ENCODE results near the gene HOXB4. TPM values are rescaled to one million over a fixed set of nuclear protein-coding genes. Genes with fewer than 3 reads are reported as not detected.

Gene HOXB4
- total RNA-seq, 1 experiment from 2014 or later, result 4.3 TPM

- no peaks in the 10 kb centered on the region for H3K36me3 ChIP-seq (ENCODE audit: insufficient read depth, low read length)
- no peak overlapping the region for H3K27ac ChIP-seq (ENCODE audit: low read length)
- H4K20me1 ChIP-seq (ENCODE audit: insufficient read depth, low read depth, low read length), result no peaks in the 10 kb centered on the region
- no peaks in the 10 kb centered on the region for H3K9me2 ChIP-seq (replicated peaks; ENCODE audit: insufficient read depth, low read length)
- H3K9ac ChIP-seq (ENCODE audit: low read length), result no peak overlapping the region
- H3K4me1 ChIP-seq (ENCODE audit: low read length), result no peaks in the 10 kb centered on the region
- DNase-seq, result no peak
- no peaks in the 10 kb centered on the region for H3K27me3 ChIP-seq (ENCODE audit: low read length)
- H3K4me3 ChIP-seq (ENCODE audit: low read length), result no peak overlapping the region
- H3K9me3 ChIP-seq (ENCODE audit: low read length), result no peaks in the 10 kb centered on the region
- H3K4me2 ChIP-seq (ENCODE audit: low read depth, low read length, poor library complexity, severe bottlenecking), result no peak overlapping the region
- H3K79me2 ChIP-seq (ENCODE audit: low read length), result no peaks in the 10 kb centered on the region
- H2AFZ ChIP-seq (ENCODE audit: low read length), result no peak overlapping the region
These were observed 27.0 kb downstream of the HOXB4 start for GRCh38 chr17:48551214-48551555.

GRCh38 chr17:48550502-48551213 lies 27.5 kb downstream of the HOXB4 start:
- Histone ChIP-seq H3K4me3 (ENCODE audit: low read length) (no peak overlapping the region), H2AFZ (ENCODE audit: low read length) (no peak overlapping the region), H3K27ac (ENCODE audit: low read length) (no peak overlapping the region), H3K4me2 (ENCODE audit: low read depth, low read length, poor library complexity, severe bottlenecking) (no peak overlapping the region), H3K36me3 (ENCODE audit: insufficient read depth, low read length) (no peaks in the 10 kb centered on the region), H3K27me3 (ENCODE audit: low read length) (no peaks in the 10 kb centered on the region), H3K9me3 (ENCODE audit: low read length) (no peaks in the 10 kb centered on the region), H3K9me2 (replicated peaks; ENCODE audit: insufficient read depth, low read length) (no peaks in the 10 kb centered on the region), H3K9ac (ENCODE audit: low read length) (no peak overlapping the region), H3K4me1 (ENCODE audit: low read length) (no peaks in the 10 kb centered on the region), H3K79me2 (ENCODE audit: low read length) (no peaks in the 10 kb centered on the region), H4K20me1 (ENCODE audit: insufficient read depth, low read depth, low read length) (no peaks in the 10 kb centered on the region)
- DNase-seq, result no peak

- Histone ChIP-seq H3K4me1 (ENCODE audit: low read length) (no peaks in the 10 kb centered on the region), H3K9ac (ENCODE audit: low read length) (no peak overlapping the region), H3K79me2 (ENCODE audit: low read length) (no peaks in the 10 kb centered on the region)
These were observed 28.1 kb downstream of the HOXB4 start for GRCh38 chr17:48549914-48550501.

GRCh38 chr17:48549281-48549630 lies 28.9 kb downstream of the HOXB4 start:
- H4K20me1 ChIP-seq (ENCODE audit: insufficient read depth, low read depth, low read length), result no peaks in the 10 kb centered on the region
- H3K9ac ChIP-seq (ENCODE audit: low read length), result no peak overlapping the region
- no peak overlapping the region for H3K27ac ChIP-seq (ENCODE audit: low read length)
- no peaks in the 10 kb centered on the region for H3K27me3 ChIP-seq (ENCODE audit: low read length)
- no peak overlapping the region for H3K4me3 ChIP-seq (ENCODE audit: low read length)
- H3K79me2 ChIP-seq (ENCODE audit: low read length), result no peaks in the 10 kb centered on the region
- no peak overlapping the region for H3K4me2 ChIP-seq (ENCODE audit: low read depth, low read length, poor library complexity, severe bottlenecking)
- H3K9me2 ChIP-seq (replicated peaks; ENCODE audit: insufficient read depth, low read length), result no peaks in the 10 kb centered on the region
- no peak for DNase-seq
- H2AFZ ChIP-seq (ENCODE audit: low read length), result no peak overlapping the region
- H3K9me3 ChIP-seq (ENCODE audit: low read length), result no peaks in the 10 kb centered on the region
- H3K4me1 ChIP-seq (ENCODE audit: low read length), result no peaks in the 10 kb centered on the region
- H3K36me3 ChIP-seq (ENCODE audit: insufficient read depth, low read length), result no peaks in the 10 kb centered on the region

More at GRCh38 chr17:48549914-48550501, 28.1 kb downstream of the HOXB4 start:
- Histone ChIP-seq H3K9me3 (ENCODE audit: low read length) (no peaks in the 10 kb centered on the region), H3K4me2 (ENCODE audit: low read depth, low read length, poor library complexity, severe bottlenecking) (no peak overlapping the region), H3K27me3 (ENCODE audit: low read length) (no peaks in the 10 kb centered on the region), H3K27ac (ENCODE audit: low read length) (no peak overlapping the region), H3K4me3 (ENCODE audit: low read length) (no peak overlapping the region), H3K36me3 (ENCODE audit: insufficient read depth, low read length) (no peaks in the 10 kb centered on the region), H3K9me2 (replicated peaks; ENCODE audit: insufficient read depth, low read length) (no peaks in the 10 kb centered on the region), H4K20me1 (ENCODE audit: insufficient read depth, low read depth, low read length) (no peaks in the 10 kb centered on the region), H2AFZ (ENCODE audit: low read length) (no peak overlapping the region)
- no peak for DNase-seq

GRCh38 chr17:48548523-48549280 lies 29.4 kb downstream of the HOXB4 start:
- Histone ChIP-seq H3K9me2 (replicated peaks; ENCODE audit: insufficient read depth, low read length) (no peaks in the 10 kb centered on the region), H3K36me3 (ENCODE audit: insufficient read depth, low read length) (no peaks in the 10 kb centered on the region), H3K9me3 (ENCODE audit: low read length) (no peaks in the 10 kb centered on the region), H2AFZ (ENCODE audit: low read length) (no peak overlapping the region), H3K79me2 (ENCODE audit: low read length) (no peaks in the 10 kb centered on the region), H3K4me3 (ENCODE audit: low read length) (no peak overlapping the region), H3K27me3 (ENCODE audit: low read length) (no peaks in the 10 kb centered on the region), H3K27ac (ENCODE audit: low read length) (no peak overlapping the region), H4K20me1 (ENCODE audit: insufficient read depth, low read depth, low read length) (no peaks in the 10 kb centered on the region), H3K4me2 (ENCODE audit: low read depth, low read length, poor library complexity, severe bottlenecking) (no peak overlapping the region), H3K9ac (ENCODE audit: low read length) (no peak overlapping the region), H3K4me1 (ENCODE audit: low read length) (no peaks in the 10 kb centered on the region)
- no peak for DNase-seq

GRCh38 chr17:48547808-48548522 lies 30.2 kb downstream of the HOXB4 start:
- H3K79me2 ChIP-seq (ENCODE audit: low read length), result no peaks in the 10 kb centered on the region
- no peak overlapping the region for H3K4me3 ChIP-seq (ENCODE audit: low read length)
- H2AFZ ChIP-seq (ENCODE audit: low read length), result no peak overlapping the region
- H3K27me3 ChIP-seq (ENCODE audit: low read length), result no peaks in the 10 kb centered on the region
- no peaks in the 10 kb centered on the region for H3K4me1 ChIP-seq (ENCODE audit: low read length)
- no peak overlapping the region for H3K9ac ChIP-seq (ENCODE audit: low read length)
- H3K4me2 ChIP-seq (ENCODE audit: low read depth, low read length, poor library complexity, severe bottlenecking), result no peak overlapping the region
- no peaks in the 10 kb centered on the region for H3K9me2 ChIP-seq (replicated peaks; ENCODE audit: insufficient read depth, low read length)
- no peak for DNase-seq
- no peak overlapping the region for H3K27ac ChIP-seq (ENCODE audit: low read length)
- no peaks in the 10 kb centered on the region for H3K36me3 ChIP-seq (ENCODE audit: insufficient read depth, low read length)
- H3K9me3 ChIP-seq (ENCODE audit: low read length), result no peaks in the 10 kb centered on the region
- no peaks in the 10 kb centered on the region for H4K20me1 ChIP-seq (ENCODE audit: insufficient read depth, low read depth, low read length)

- Histone ChIP-seq H3K27ac (ENCODE audit: low read length) (no peak overlapping the region), H3K4me2 (ENCODE audit: low read depth, low read length, poor library complexity, severe bottlenecking) (no peak overlapping the region), H4K20me1 (ENCODE audit: insufficient read depth, low read depth, low read length) (no peaks in the 10 kb centered on the region), H2AFZ (ENCODE audit: low read length) (no peak overlapping the region), H3K4me1 (ENCODE audit: low read length) (no peaks in the 10 kb centered on the region), H3K9me3 (ENCODE audit: low read length) (no peaks in the 10 kb centered on the region), H3K27me3 (ENCODE audit: low read length) (no peaks in the 10 kb centered on the region), H3K9me2 (replicated peaks; ENCODE audit: insufficient read depth, low read length) (no peaks in the 10 kb centered on the region), H3K9ac (ENCODE audit: low read length) (no peak overlapping the region), H3K4me3 (ENCODE audit: low read length) (no peak overlapping the region), H3K36me3 (ENCODE audit: insufficient read depth, low read length) (no peaks in the 10 kb centered on the region), H3K79me2 (ENCODE audit: low read length) (no peaks in the 10 kb centered on the region)
- no peak for DNase-seq
These were observed 31.0 kb downstream of the HOXB4 start for GRCh38 chr17:48546924-48547807.

All from Karpas-422 (cell line).